HG03575 (cell line): Measurements from ENCODE around the gene PLEKHA7.

Experiments
- ATAC-seq: cut with Tn5 transposase; IDR thresholded peaks from one replicate; pipeline ENCODE4 v1.9.1; 2021; ENCODE audit not compliant: unreplicated experiment, insufficient number of reproducible peaks, low FRiP score; ENCODE audit errors: extremely low read depth

Gene PLEKHA7

GRCh38 chr11:16832193-16832539 is 182.0 kb downstream of the PLEKHA7 start:
- ATAC-seq = no peak

- no peak for ATAC-seq
These were observed 182.7 kb downstream of the PLEKHA7 start for GRCh38 chr11:16831316-16832192.

- ATAC-seq = no peak
These were observed 187.1 kb downstream of the PLEKHA7 start for GRCh38 chr11:16827139-16827538.

- ATAC-seq = no peak
These were observed 188.2 kb downstream of the PLEKHA7 start for GRCh38 chr11:16825968-16826367.

- no peak for ATAC-seq
These were observed 189.1 kb downstream of the PLEKHA7 start for GRCh38 chr11:16825101-16825500.

- ATAC-seq = no peak
These were observed 193.7 kb downstream of the PLEKHA7 start for GRCh38 chr11:16820324-16821092.

GRCh38 chr11:16818284-16818683 is 195.9 kb downstream of the PLEKHA7 start:
- ATAC-seq = no peak

GRCh38 chr11:16817351-16817750 is 196.9 kb downstream of the PLEKHA7 start:
- ATAC-seq = no peak

GRCh38 chr11:16816358-16817270 is 197.6 kb downstream of the PLEKHA7 start:
- ATAC-seq = no peak

- ATAC-seq = no peak
These were observed 199.0 kb downstream of the PLEKHA7 start for GRCh38 chr11:16815047-16815767.

- no peak for ATAC-seq
These were observed 199.7 kb downstream of the PLEKHA7 start for GRCh38 chr11:16814410-16815046.

- ATAC-seq = no peak
These were observed 201.1 kb downstream of the PLEKHA7 start for GRCh38 chr11:16813126-16813525.

- ATAC-seq = no peak
These were observed 201.9 kb downstream of the PLEKHA7 start for GRCh38 chr11:16812274-16812673.

GRCh38 chr11:16811136-16812020 is 202.8 kb downstream of the PLEKHA7 start:
- ATAC-seq = no peak

- no peak for ATAC-seq
These were observed 204.1 kb downstream of the PLEKHA7 start for GRCh38 chr11:16809886-16810668.

GRCh38 chr11:16807306-16807705 is 206.9 kb downstream of the PLEKHA7 start:
- no peak for ATAC-seq

- no peak for ATAC-seq
These were observed 207.4 kb downstream of the PLEKHA7 start for GRCh38 chr11:16806791-16807190.
